GM12865 (cell line): ENCODE measurements around the gene TPM3.
"Not testable (repeated sequence)": the region's sequence is repeated elsewhere in the genome, so short reads cannot be mapped to it uniquely, and the experiment has no call there.

Experiments used
- DNase-seq: peaks from one replicate; pipeline ENCODE4 v3.0.0; 2010; ENCODE audit warnings: low read depth
- H3K4me3 ChIP-seq: 2 replicates; pipeline ENCODE4 v1.5.1; 2011; ENCODE audit warnings: mild to moderate bottlenecking, low read depth, low read length, control low read depth
- TF ChIP-seq, protein P1 (sequence below): IDR thresholded peaks from 2 replicates; pipeline ENCODE4 v1.5.1; 2011; ENCODE audit warnings: low read length, control low read depth, low read depth, inconsistent platforms; ENCODE audit not compliant: insufficient read depth; ENCODE audit errors: missing control alignments

TPM3 gene

GRCh38 chr1:154191990-154192461 is at the start of gene TPM3:
Gene TPM3 (minus strand): TSS chr1:154192100. CDS start chr1:154192018, 82 bp downstream.
- DNase-seq, result no peak
- H3K4me3 ChIP-seq, result no peak within 1 kb of the TSS
- TF ChIP-seq, protein P1, sequence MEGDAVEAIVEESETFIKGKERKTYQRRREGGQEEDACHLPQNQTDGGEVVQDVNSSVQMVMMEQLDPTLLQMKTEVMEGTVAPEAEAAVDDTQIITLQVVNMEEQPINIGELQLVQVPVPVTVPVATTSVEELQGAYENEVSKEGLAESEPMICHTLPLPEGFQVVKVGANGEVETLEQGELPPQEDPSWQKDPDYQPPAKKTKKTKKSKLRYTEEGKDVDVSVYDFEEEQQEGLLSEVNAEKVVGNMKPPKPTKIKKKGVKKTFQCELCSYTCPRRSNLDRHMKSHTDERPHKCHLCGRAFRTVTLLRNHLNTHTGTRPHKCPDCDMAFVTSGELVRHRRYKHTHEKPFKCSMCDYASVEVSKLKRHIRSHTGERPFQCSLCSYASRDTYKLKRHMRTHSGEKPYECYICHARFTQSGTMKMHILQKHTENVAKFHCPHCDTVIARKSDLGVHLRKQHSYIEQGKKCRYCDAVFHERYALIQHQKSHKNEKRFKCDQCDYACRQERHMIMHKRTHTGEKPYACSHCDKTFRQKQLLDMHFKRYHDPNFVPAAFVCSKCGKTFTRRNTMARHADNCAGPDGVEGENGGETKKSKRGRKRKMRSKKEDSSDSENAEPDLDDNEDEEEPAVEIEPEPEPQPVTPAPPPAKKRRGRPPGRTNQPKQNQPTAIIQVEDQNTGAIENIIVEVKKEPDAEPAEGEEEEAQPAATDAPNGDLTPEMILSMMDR, result no peak

- no peak overlapping the region for H3K4me3 ChIP-seq
- TF ChIP-seq, protein P1, result no peak
- DNase-seq, result no peak
These were observed 48.5 kb upstream of the TPM3 start for GRCh38 chr1:154240294-154240833.

GRCh38 chr1:154239491-154239890 is 47.6 kb upstream of the TPM3 start:
- TF ChIP-seq, protein P1, result no peak
- no peak overlapping the region for H3K4me3 ChIP-seq
- no peak for DNase-seq

DNA sequence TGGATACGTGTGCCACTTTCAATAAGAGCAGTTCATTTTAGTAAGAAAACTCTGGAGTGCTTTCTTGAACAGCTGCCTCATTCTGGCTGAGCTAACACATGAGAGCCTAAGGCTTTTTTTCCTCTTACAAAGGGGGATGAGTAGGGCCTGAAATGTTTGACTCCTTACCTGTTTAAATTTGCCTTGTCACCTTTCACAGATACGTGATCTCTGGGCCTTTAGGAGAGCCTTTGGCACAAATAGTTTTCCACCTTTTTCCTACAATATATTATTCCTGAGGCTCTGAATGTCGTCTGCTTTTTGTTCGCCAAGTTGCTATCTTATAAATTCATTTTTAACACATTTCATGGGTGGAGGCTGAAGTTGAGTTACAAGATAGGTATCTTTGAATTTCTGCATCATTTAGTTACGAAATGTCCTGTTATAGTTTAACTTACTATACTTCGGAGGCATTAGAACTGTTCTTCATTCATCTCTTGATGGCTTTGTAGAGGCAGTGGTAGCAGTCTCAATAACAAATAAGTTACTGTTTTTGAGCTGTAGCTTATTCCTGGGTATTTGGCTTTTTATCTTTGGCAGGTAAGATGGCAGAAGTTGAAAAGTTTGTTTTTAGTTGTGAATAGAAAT is 46.1 kb upstream of the TPM3 start:
- TF ChIP-seq, protein P1, result no peak
- H3K4me3 ChIP-seq, result no peak overlapping the region
- DNase-seq, result no peak

DNA sequence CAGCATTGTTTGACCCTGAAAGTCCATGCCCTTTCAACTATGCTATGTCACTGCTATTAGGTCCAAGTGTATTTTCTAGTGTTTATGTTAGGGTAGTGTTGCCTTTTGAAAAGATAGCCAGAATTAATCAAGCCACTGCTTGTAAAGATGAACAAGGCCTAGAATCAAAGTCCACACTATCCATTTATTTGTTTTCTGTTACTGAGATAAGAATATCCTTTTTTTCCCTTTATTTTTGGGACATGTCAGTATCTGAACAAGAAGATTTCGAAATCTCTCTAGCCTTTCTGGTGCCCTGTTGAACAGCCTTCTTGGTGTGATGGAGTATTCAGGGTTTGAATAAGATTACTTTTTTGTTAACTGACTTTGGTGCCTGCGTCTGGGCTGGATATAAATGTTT is 45.5 kb upstream of the TPM3 start:
- TF ChIP-seq, protein P1, result no peak
- no peak for DNase-seq
- H3K4me3 ChIP-seq, result no peak overlapping the region

GRCh38 chr1:154236855-154237254 is 45.0 kb upstream of the TPM3 start:
- no peak overlapping the region for H3K4me3 ChIP-seq
- TF ChIP-seq, protein P1, result no peak
- no peak for DNase-seq

- H3K4me3 ChIP-seq, DNase-seq: not testable (repeated sequence)
These were observed 41.2 kb upstream of the TPM3 start for GRCh38 chr1:154233127-154233526.

DNA sequence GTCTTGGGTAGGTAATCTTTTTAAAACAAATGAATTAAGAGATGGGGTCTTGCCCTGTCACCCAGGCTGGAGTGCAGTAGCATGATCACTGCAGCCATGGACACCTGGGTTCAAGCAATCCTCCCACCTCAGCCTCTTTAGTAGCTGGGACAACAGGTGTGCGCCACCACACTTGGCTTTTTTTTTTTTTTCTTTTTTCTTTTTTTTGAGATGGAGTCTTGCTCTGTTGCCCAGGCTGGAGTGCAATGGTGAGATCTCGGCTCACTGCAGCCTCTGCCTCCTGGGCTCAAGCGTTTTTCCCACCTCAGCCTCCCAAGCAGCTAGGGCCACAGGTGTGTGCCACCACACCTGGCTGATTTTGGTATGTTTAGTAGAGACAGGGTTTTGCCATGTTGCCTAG is 39.2 kb upstream of the TPM3 start:
- not testable (repeated sequence) for DNase-seq, H3K4me3 ChIP-seq
